Islet of Langerhans (tissue), 1 donor: ENCODE measurements around the gene CFAP69.

Experiments
- FAIRE-seq: peaks from one replicate; lab custom pipeline; 2011; peaks lifted over from hg19 to GRCh38; lab: Jason Lieb, UNC

CFAP69 gene, protein sequence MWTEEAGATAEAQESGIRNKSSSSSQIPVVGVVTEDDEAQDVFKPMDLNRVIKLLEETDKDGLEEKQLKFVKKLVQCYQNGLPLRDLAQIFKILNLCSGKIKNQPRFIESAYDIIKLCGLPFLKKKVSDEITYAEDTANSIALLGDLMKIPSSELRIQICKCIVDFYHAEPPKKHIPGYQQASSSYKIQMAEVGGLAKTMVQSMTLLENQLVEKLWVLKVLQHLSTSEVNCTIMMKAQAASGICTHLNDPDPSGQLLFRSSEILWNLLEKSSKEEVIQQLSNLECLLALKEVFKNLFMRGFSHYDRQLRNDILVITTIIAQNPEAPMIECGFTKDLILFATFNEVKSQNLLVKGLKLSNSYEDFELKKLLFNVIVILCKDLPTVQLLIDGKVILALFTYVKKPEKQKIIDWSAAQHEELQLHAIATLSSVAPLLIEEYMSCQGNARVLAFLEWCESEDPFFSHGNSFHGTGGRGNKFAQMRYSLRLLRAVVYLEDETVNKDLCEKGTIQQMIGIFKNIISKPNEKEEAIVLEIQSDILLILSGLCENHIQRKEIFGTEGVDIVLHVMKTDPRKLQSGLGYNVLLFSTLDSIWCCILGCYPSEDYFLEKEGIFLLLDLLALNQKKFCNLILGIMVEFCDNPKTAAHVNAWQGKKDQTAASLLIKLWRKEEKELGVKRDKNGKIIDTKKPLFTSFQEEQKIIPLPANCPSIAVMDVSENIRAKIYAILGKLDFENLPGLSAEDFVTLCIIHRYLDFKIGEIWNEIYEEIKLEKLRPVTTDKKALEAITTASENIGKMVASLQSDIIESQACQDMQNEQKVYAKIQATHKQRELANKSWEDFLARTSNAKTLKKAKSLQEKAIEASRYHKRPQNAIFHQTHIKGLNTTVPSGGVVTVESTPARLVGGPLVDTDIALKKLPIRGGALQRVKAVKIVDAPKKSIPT

DNA sequence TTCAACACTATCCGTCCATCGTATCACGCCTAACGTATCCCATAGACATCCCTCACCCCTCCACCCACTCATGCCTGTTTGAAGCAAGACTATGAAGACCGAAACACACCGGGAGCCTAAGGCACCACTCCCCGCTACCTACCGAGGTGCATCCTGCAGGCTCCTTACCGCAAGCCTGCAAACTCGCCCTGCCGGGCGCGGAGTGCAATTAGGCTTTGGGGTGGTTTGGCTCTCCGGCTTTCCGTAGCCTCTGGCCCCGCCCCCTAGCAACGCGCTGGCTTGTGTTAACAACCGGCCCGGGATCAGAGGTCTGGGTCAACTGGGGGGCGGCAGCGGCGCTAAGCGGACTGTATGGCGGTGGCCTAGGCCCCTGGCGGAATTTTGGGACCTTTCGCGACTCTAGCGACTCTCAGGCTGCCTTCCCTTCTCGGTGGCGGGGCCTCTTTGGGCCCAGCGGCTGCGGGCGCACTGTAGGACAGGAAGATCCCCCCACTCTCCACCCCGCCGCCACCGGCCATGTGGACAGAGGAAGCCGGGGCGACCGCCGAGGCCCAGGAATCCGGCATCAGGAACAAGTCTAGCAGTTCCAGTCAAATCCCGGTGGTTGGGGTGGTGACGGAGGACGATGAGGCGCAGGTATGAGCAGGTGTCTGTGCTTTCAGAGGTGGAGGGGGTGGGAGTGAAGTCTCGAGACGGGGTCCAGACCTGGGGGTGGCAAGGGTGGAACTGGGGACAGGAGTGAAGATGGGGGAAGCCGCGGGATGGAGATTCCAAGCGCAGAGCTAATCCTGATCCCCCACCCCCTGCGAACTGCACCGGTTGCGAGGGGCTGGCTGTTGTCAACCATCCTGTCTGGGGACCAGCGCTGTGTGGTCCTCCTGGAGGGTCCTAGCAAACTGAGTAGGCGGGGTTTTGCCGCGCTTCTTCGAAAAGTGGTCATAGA, at the start of gene CFAP69:
CFAP69 (plus strand) TSS at position 266 of the 943 bp plus-strand sequence; CDS start at position 517, 251 bp downstream.
- no peak for FAIRE-seq

- FAIRE-seq: no peak
Measured at GRCh38 chr7:90201500-90202195, 43.3 kb upstream of the CFAP69 start.

GRCh38 chr7:90207956-90208355, 37.0 kb upstream of the CFAP69 start:
- no peak for FAIRE-seq

DNA sequence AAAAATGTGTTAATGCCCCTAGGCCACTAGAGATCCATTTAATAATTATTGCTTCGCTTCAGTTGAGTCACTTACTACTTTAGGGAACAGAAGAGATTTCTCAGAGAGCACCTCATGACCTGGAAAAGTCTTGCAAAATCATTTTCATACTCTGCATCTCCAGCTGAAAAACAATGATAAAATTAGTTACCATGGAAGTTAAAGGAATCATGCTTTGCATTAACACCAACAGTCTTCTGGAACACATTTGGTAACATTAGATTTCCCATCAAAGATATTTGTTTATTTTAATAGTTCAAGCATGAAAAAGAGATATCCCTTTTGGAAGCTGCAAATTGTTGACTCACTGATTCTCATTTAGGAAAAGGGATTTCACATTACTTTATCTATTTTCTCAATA, 35.2 kb upstream of the CFAP69 start:
- FAIRE-seq: no peak

- no peak for FAIRE-seq
Measured at GRCh38 chr7:90210475-90210874, 34.5 kb upstream of the CFAP69 start.

GRCh38 chr7:90210981-90211380, 34.0 kb upstream of the CFAP69 start:
- FAIRE-seq: no peak

DNA sequence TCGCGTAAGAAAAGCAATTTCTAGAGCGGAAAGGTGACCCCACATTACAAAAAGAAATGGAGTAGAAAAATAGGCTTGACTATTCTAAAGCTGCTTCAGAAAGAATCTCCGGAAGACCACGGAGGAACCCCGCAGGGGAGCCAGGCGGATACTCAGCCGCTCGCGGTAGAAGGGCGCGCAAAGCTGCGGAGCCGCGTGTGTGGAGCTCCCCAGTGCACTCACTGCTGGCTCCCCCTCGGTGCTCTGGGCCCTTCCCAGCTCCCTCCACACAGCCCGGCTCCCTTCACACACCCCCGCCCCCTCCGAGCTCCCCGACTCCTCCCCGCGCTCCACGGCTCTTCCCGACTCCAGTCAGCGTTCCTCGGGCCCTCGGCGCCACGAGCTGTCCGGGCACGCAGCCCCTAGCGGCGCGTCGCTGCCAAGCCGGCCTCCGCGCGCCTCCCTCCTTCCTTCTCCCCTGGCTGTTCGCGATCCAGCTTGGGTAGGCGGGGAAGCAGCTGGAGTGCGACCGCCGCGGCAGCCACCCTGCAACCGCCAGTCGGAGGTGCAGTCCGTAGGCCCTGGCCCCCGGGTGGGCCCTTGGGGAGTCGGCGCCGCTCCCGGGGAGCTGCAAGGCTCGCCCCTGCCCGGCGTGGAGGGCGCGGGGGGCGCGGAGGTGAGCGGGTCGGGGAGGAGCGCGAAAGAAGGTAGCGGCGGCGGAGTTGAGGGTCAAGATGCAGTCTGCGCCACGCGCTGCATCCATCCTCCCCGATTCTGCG, 33.4 kb upstream of the CFAP69 start, which contains the start of gene STEAP2:
STEAP2 (plus strand) TSS at position 350 of the 758 bp plus-strand sequence. CDS start 13,343 bp downstream, outside the sequence.
- no peak for FAIRE-seq

GRCh38 chr7:90212149-90212495, 32.9 kb upstream of the CFAP69 start:
- FAIRE-seq: no peak

GRCh38 chr7:90213521-90213920, 31.5 kb upstream of the CFAP69 start:
- FAIRE-seq: no peak

DNA sequence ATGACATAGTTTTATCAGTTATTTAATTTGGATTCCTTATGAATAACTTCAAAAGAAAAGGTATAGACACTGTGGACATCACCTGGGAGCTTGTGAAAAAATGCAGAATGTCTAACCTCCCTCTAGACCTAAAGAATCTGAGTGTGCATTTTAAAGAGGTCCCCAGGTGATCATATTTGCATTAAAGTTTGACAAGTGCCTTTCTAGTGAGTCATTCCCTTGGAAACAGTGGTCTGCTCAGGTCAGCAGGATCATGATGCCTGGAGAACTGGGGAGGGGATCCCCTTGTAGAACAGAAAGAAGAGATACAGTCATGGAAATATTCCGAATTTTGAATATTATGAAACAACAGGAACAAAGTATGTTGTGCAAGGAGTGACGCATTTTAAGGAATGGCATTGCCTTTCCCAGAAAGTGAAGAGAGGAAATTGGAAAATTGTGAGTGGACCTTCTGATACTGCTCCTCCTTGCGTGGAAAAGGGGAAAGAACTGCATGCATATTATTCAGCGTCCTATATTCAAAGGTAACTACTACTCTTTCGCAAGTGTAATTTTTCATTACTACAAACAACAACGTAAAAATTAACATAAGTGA, 28.8 kb upstream of the CFAP69 start:
- FAIRE-seq: no peak

DNA sequence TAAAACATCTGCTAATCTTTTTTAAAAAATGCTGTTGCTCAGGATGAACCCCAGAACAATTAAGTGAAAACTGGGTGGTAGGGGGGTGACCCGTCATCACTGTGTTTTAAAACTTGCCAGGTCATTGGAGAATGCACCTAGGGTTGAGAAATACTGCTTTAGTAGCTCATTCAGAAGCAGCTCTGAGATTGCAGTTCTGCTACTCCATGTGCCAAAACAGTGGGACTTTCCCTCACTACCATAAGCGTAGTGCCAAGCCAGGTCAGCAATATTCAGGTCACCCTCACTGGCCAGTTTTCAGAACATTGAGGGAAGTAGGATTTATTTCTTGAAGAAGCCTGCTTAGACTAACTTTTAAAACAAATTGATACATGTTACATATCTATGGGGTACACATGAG, 28.2 kb upstream of the CFAP69 start:
- no peak for FAIRE-seq

GRCh38 chr7:90222390-90222789, 22.6 kb upstream of the CFAP69 start:
- FAIRE-seq: no peak

DNA sequence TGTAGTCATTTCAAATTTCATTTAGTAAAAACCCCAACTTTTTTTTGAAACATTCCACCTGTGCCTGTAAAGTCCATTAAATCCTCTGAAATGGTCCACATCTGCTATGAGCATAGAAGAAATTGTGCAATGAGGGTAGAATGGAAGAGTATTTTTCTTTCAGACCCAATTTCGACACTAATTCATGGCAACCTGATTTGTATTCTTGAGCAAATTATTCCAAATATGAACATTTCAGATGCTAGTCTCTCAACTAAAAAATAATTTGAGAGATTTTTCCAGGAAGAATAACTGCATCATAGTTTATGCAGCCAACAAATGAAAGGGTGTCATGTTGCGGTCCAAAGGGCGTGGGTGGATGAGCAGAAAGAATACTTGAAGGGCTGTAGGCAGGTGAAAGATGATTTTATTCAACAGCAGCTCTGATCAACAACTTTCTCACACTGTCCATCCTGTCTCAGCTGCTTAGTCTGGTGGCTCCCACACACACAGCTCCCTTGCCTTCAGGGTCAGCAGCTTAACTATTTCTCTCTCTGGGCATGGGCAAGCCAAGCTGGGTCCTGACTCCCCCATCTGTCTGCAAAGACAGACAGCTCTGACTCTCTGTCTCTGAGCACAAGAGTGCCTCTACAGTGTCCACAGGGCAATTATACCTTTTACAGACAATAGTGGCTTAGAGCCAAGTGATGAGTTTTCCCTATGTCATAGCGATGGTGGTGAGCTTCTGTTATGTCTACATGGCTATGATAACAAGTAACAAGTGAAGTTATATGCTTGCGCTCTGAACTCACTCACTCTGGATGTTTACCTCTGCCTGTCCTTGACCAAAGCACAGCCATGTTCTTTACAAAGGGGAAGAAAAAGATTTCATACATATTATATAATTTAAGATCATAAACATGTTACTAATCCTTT, 21.9 kb upstream of the CFAP69 start:
- no peak for FAIRE-seq

DNA sequence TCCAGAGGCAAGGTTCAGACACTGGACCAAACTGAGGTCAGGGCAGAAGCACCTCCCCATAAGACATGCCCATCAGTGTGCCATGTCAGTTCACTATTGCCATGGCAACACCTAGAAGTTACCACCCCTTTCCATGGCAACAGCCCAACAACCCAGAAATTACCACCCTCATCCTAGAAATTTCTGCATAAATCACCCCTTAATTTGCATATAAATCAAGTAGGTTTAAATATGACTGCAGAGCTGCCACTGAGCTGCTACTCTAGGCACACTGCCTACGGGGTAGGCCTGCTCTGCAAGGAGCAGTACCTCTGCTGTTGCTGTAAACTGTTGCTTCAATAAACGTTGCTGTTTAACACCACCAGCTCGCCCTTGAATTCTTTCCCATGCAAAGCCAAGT, 20.8 kb upstream of the CFAP69 start:
- no peak for FAIRE-seq

DNA sequence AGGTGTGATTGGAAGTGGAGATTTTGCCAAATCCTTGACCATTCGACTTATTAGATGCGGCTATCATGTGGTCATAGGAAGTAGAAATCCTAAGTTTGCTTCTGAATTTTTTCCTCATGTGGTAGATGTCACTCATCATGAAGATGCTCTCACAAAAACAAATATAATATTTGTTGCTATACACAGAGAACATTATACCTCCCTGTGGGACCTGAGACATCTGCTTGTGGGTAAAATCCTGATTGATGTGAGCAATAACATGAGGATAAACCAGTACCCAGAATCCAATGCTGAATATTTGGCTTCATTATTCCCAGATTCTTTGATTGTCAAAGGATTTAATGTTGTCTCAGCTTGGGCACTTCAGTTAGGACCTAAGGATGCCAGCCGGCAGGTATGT, 19.8 kb upstream of the CFAP69 start:
- no peak for FAIRE-seq

DNA sequence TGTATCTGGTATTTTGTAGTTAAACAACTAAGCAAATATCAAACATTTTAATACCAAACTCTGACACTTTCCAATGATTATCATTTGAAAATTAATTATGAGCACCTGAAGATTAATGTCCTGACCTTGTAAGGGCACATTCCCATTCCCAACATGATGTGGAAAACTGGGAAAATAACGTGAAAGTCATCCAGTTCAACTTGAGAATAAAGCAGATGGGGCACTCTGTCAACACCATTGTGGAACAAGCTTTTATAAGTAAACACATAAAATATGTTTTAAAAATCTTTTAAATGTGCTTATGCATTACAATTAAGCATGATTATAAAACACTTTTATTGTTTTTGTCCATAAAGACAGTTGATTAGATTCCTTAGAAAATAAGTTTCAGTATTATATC, 19.4 kb upstream of the CFAP69 start:
- no peak for FAIRE-seq

DNA sequence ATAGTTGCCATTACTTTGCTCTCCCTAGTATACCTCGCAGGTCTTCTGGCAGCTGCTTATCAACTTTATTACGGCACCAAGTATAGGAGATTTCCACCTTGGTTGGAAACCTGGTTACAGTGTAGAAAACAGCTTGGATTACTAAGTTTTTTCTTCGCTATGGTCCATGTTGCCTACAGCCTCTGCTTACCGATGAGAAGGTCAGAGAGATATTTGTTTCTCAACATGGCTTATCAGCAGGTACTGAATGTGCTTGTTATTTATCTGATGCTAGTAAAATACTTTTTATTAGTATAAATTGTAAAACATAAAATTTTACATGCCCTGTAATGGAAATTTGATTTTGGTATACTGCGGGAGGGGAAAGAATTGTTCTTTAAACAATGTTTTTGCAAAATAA, 17.7 kb upstream of the CFAP69 start:
- FAIRE-seq: no peak

GRCh38 chr7:90229682-90230081, 15.3 kb upstream of the CFAP69 start:
- FAIRE-seq: no peak

DNA sequence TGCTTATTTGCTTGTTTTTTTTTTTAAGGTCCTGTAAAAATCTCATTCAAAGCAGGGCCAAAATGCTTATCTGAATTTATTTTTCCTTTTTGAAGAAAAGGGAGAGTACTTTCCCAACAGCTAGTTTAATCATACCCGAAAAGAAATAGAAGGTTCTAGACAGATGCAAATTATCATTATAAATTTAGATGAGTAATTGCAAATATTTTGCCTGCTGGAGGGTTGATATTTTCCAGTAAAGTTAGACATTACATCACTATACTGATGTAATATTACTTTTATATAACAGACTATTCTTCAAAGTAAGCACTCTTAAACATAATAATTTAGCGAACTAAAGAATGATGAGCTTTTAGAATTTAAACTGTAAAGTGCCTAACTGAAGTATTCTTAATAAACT, 14.1 kb upstream of the CFAP69 start:
- no peak for FAIRE-seq
